ENCODE measurements around the gene SPAG17.

SPAG17 gene

GRCh38 chr1:118004312-118004711 lies 180.7 kb downstream of the SPAG17 start:
- Mint-ChIP-seq H3K27me3 (peaks cover 14% of the 10 kb centered on the region), H3K4me3 (no peak overlapping the region)

GRCh38 chr1:117985973-117986372 lies 199.1 kb downstream of the SPAG17 start:
- peak overlapping the region; percentile 22 for H3K4me3 Mint-ChIP-seq
- no peaks in the 10 kb centered on the region for H3K9me3 Mint-ChIP-seq
- H3K27ac Mint-ChIP-seq: no peak overlapping the region
- H3K27me3 Mint-ChIP-seq: peaks cover 8% of the 10 kb centered on the region
- H3K4me1 Mint-ChIP-seq: peaks cover 4% of the 10 kb centered on the region
- no peaks in the 10 kb centered on the region for H3K36me3 Mint-ChIP-seq
- ATAC-seq (ENCODE audit: low read depth) (peak; percentile 38), DNase-seq (ENCODE audit: low spot score in 2 of 2) (no peak)

More at GRCh38 chr1:118004312-118004711, 180.7 kb downstream of the SPAG17 start:
- Mint-ChIP-seq H3K27ac (no peak overlapping the region), H3K36me3 (peaks cover 3% of the 10 kb centered on the region), H3K4me1 (no peaks in the 10 kb centered on the region), H3K9me3 (peaks cover 11% of the 10 kb centered on the region)
- ATAC-seq (ENCODE audit: low read depth) (no peak), DNase-seq (ENCODE audit: low spot score in 2 of 2) (no peak)

GRCh38 chr1:117985239-117985638 lies 199.8 kb downstream of the SPAG17 start:
- H3K27ac Mint-ChIP-seq: no peak overlapping the region
- DNase-seq (ENCODE audit: low spot score in 2 of 2) (no peak), ATAC-seq (ENCODE audit: low read depth) (no peak)
- no peak overlapping the region for H3K4me3 Mint-ChIP-seq
- no peaks in the 10 kb centered on the region for H3K9me3 Mint-ChIP-seq
- peaks cover 4% of the 10 kb centered on the region for H3K4me1 Mint-ChIP-seq
- H3K27me3 Mint-ChIP-seq: peaks cover 8% of the 10 kb centered on the region
- no peaks in the 10 kb centered on the region for H3K36me3 Mint-ChIP-seq

GRCh38 chr1:117981455-117982192 lies 203.4 kb downstream of the SPAG17 start:
- Mint-ChIP-seq H3K36me3 (no peaks in the 10 kb centered on the region), H3K27me3 (peaks cover 8% of the 10 kb centered on the region), H3K27ac (no peak overlapping the region), H3K4me3 (no peak overlapping the region), H3K4me1 (peaks cover 4% of the 10 kb centered on the region), H3K9me3 (no peaks in the 10 kb centered on the region)
- ATAC-seq (ENCODE audit: low read depth) (no peak), DNase-seq (ENCODE audit: low spot score in 2 of 2) (no peak)

GRCh38 chr1:117976381-117976780 lies 208.6 kb downstream of the SPAG17 start:
- ATAC-seq (ENCODE audit: low read depth) (no peak), DNase-seq (ENCODE audit: low spot score in 2 of 2) (no peak)
- Mint-ChIP-seq H3K4me1 (no peaks in the 10 kb centered on the region), H3K4me3 (no peak overlapping the region), H3K9me3 (peaks cover 2% of the 10 kb centered on the region), H3K27me3 (no peaks in the 10 kb centered on the region), H3K36me3 (no peaks in the 10 kb centered on the region), H3K27ac (no peak overlapping the region)

- no peak overlapping the region for H3K27ac Mint-ChIP-seq
- DNase-seq (ENCODE audit: low spot score in 2 of 2) (no peak), ATAC-seq (ENCODE audit: low read depth) (no peak)
- peaks cover 9% of the 10 kb centered on the region for H3K4me1 Mint-ChIP-seq
- H3K9me3 Mint-ChIP-seq: peaks cover 2% of the 10 kb centered on the region
- no peaks in the 10 kb centered on the region for H3K36me3 Mint-ChIP-seq
- H3K27me3 Mint-ChIP-seq: no peaks in the 10 kb centered on the region
- H3K4me3 Mint-ChIP-seq: no peak overlapping the region
Observed at GRCh38 chr1:117971777-117972176, 213.3 kb downstream of the SPAG17 start.

- Mint-ChIP-seq H3K36me3 (peaks cover 2% of the 10 kb centered on the region), H3K9me3 (peaks cover 2% of the 10 kb centered on the region), H3K27ac (no peak overlapping the region), H3K27me3 (no peaks in the 10 kb centered on the region), H3K4me1 (peaks cover 9% of the 10 kb centered on the region), H3K4me3 (no peak overlapping the region)
- DNase-seq (ENCODE audit: low spot score in 2 of 2) (no peak), ATAC-seq (ENCODE audit: low read depth) (no peak)
Observed at GRCh38 chr1:117970252-117970651, 214.8 kb downstream of the SPAG17 start.

GRCh38 chr1:117967881-117968280 lies 217.1 kb downstream of the SPAG17 start:
- H3K4me3 Mint-ChIP-seq: no peak overlapping the region
- peaks cover 9% of the 10 kb centered on the region for H3K4me1 Mint-ChIP-seq
- no peaks in the 10 kb centered on the region for H3K27me3 Mint-ChIP-seq
- DNase-seq (ENCODE audit: low spot score in 2 of 2) (no peak), ATAC-seq (ENCODE audit: low read depth) (no peak)
- H3K36me3 Mint-ChIP-seq: peaks cover 2% of the 10 kb centered on the region
- H3K27ac Mint-ChIP-seq: no peak overlapping the region
- H3K9me3 Mint-ChIP-seq: no peaks in the 10 kb centered on the region

- no peak overlapping the region for H3K4me3 Mint-ChIP-seq
- no peaks in the 10 kb centered on the region for H3K9me3 Mint-ChIP-seq
- no peak overlapping the region for H3K27ac Mint-ChIP-seq
- no peak for DNase-seq (ENCODE audit: low spot score in 2 of 2)
- H3K36me3 Mint-ChIP-seq: peaks cover 2% of the 10 kb centered on the region
- ATAC-seq (ENCODE audit: low read depth): no peak
- peaks cover 9% of the 10 kb centered on the region for H3K4me1 Mint-ChIP-seq
- no peaks in the 10 kb centered on the region for H3K27me3 Mint-ChIP-seq
Observed at GRCh38 chr1:117967477-117967876, 217.6 kb downstream of the SPAG17 start.

- no peaks in the 10 kb centered on the region for H3K27me3 Mint-ChIP-seq
- no peaks in the 10 kb centered on the region for H3K9me3 Mint-ChIP-seq
- H3K4me1 Mint-ChIP-seq: peaks cover 9% of the 10 kb centered on the region
- no peak overlapping the region for H3K27ac Mint-ChIP-seq
- DNase-seq (ENCODE audit: low spot score in 2 of 2) (no peak), ATAC-seq (ENCODE audit: low read depth) (no peak)
- H3K36me3 Mint-ChIP-seq: peaks cover 5% of the 10 kb centered on the region
- H3K4me3 Mint-ChIP-seq: no peak overlapping the region
Observed at GRCh38 chr1:117964290-117965038, 220.6 kb downstream of the SPAG17 start.

- DNase-seq (ENCODE audit: low spot score in 2 of 2): no peak
- no peak overlapping the region for H3K4me3 Mint-ChIP-seq
- H3K36me3 Mint-ChIP-seq: peaks cover 30% of the 10 kb centered on the region
- no peak for ATAC-seq (ENCODE audit: low read depth)
- H3K9me3 Mint-ChIP-seq: no peaks in the 10 kb centered on the region
- H3K27me3 Mint-ChIP-seq: no peaks in the 10 kb centered on the region
- H3K4me1 Mint-ChIP-seq: no peaks in the 10 kb centered on the region
- H3K27ac Mint-ChIP-seq: no peak overlapping the region
Observed at GRCh38 chr1:117959364-117959763, 225.7 kb downstream of the SPAG17 start.

GRCh38 chr1:117952386-117952785 lies 232.6 kb downstream of the SPAG17 start:
- ATAC-seq (ENCODE audit: low read depth) (no peak), DNase-seq (ENCODE audit: low spot score in 2 of 2) (no peak)
- Mint-ChIP-seq H3K27ac (no peak overlapping the region), H3K27me3 (no peaks in the 10 kb centered on the region), H3K9me3 (no peaks in the 10 kb centered on the region), H3K4me3 (no peak overlapping the region), H3K36me3 (peaks cover 44% of the 10 kb centered on the region), H3K4me1 (no peaks in the 10 kb centered on the region)

GRCh38 chr1:117942293-117942692 lies 242.7 kb downstream of the SPAG17 start:
- H3K9me3 Mint-ChIP-seq: no peaks in the 10 kb centered on the region
- H3K36me3 Mint-ChIP-seq: peaks cover 47% of the 10 kb centered on the region
- ATAC-seq (ENCODE audit: low read depth) (no peak), DNase-seq (ENCODE audit: low spot score in 2 of 2) (no peak)
- no peak overlapping the region for H3K27ac Mint-ChIP-seq
- H3K27me3 Mint-ChIP-seq: no peaks in the 10 kb centered on the region
- no peak overlapping the region for H3K4me3 Mint-ChIP-seq
- H3K4me1 Mint-ChIP-seq: peaks cover 4% of the 10 kb centered on the region

- H3K4me3 Mint-ChIP-seq: no peak overlapping the region
- peaks cover 20% of the 10 kb centered on the region for H3K36me3 Mint-ChIP-seq
- DNase-seq (ENCODE audit: low spot score in 2 of 2): no peak
- H3K27me3 Mint-ChIP-seq: no peaks in the 10 kb centered on the region
- no peaks in the 10 kb centered on the region for H3K9me3 Mint-ChIP-seq
- no peak overlapping the region for H3K27ac Mint-ChIP-seq
- ATAC-seq (ENCODE audit: low read depth): no peak
- H3K4me1 Mint-ChIP-seq: peaks cover 20% of the 10 kb centered on the region
Observed at GRCh38 chr1:117933769-117934168, 251.3 kb downstream of the SPAG17 start.

Measured in memory B cell (primary cell).